DND-41 (cell line): Measurements from ENCODE around the gene CTNNA1.
A peak's percentile ranks its signal among the peaks of the same experiment; 100 is the strongest.

Source experiments
- ATAC-seq: fragments of 200-7000 bp; cut with Tn5 transposase; 3 replicates; pipeline ENCODE4 v1.9.1; 2021; ENCODE audit warnings: low read depth; ENCODE audit not compliant: insufficient read depth
- DNase-seq: peaks from one replicate; pipeline ENCODE4 v3.0.0-alpha.2; 2020
- H2AFZ ChIP-seq: 2 replicates; pipeline ENCODE4 v1.6.0; 2012; ENCODE audit warnings: low read depth, low read length
- H3K27ac ChIP-seq: 2 replicates; pipeline ENCODE4 v1.5.1; 2012; ENCODE audit warnings: low read length, inconsistent platforms
- H3K27me3 ChIP-seq: fragments of 200-600 bp; sonication (generic); 2 replicates; pipeline ENCODE4 v1.6.0; 2012; ENCODE audit warnings: low read length, mild to moderate bottlenecking, inconsistent platforms; ENCODE audit not compliant: insufficient read depth, poor library complexity
- H3K36me3 ChIP-seq: 2 replicates; pipeline ENCODE4 v1.5.1; 2012; ENCODE audit warnings: low read length, inconsistent platforms; ENCODE audit not compliant: insufficient read depth
- H3K4me1 ChIP-seq: 2 replicates; pipeline ENCODE4 v1.5.1; 2012; ENCODE audit warnings: mild to moderate bottlenecking, low read length; ENCODE audit not compliant: insufficient read depth
- H3K4me2 ChIP-seq: 2 replicates; pipeline ENCODE4 v1.6.0; 2012; ENCODE audit warnings: mild to moderate bottlenecking, moderate library complexity, low read length, inconsistent platforms; ENCODE audit not compliant: insufficient read depth
- H3K4me3 ChIP-seq, 2 experiments: fragments of 200-600 bp in 1 of 2; shearing (Covaris generic) in 1 of 2; 2 replicates each; pipeline ENCODE4 v1.5.1; 2012 to 2016; ENCODE audit warnings: inconsistent platforms in 2 of 2, low read length in 2 of 2, mild to moderate bottlenecking in 2 of 2, low read depth in 1 of 2, moderate library complexity in 1 of 2
- H3K79me2 ChIP-seq: 2 replicates; pipeline ENCODE4 v1.6.0; 2012; ENCODE audit warnings: low read length, inconsistent platforms; ENCODE audit not compliant: insufficient read depth
- H3K9ac ChIP-seq: 2 replicates; pipeline ENCODE4 v1.6.0; 2012; ENCODE audit warnings: low read depth, mild to moderate bottlenecking, inconsistent platforms, low read length, moderate library complexity
- H3K9me3 ChIP-seq: 2 replicates; pipeline ENCODE4 v1.5.1; 2012; ENCODE audit warnings: low read length, moderate library complexity, mild to moderate bottlenecking, inconsistent platforms; ENCODE audit not compliant: insufficient read depth, severe bottlenecking
- H4K20me1 ChIP-seq: 2 replicates; pipeline ENCODE4 v1.6.0; 2012; ENCODE audit warnings: low read length; ENCODE audit not compliant: insufficient read depth
- CTCF ChIP-seq: IDR thresholded peaks from 2 replicates; pipeline ENCODE4 v1.5.1; 2012; ENCODE audit warnings: borderline replicate concordance, low read length, moderate library complexity, mild to moderate bottlenecking; ENCODE audit not compliant: poor library complexity, severe bottlenecking; ENCODE audit errors: extremely low read depth
- EZH2 ChIP-seq: IDR thresholded peaks from 3 replicates; pipeline ENCODE4 v1.6.1; 2012; ENCODE audit warnings: borderline replicate concordance, low read depth, mild to moderate bottlenecking, moderate library complexity, low read length, inconsistent platforms; ENCODE audit not compliant: severe bottlenecking

Gene CTNNA1

GRCh38 chr5:138943599-138944173 lies 190.5 kb downstream of the CTNNA1 start:
- DNase-seq = peak; percentile 31
- no peak overlapping the region for H2AFZ ChIP-seq
- peak overlapping the region; percentile 3; the same call in 1 of the 2 replicates for H3K27ac ChIP-seq
- no peaks in the 10 kb centered on the region for H3K27me3 ChIP-seq
- peaks cover 8% of the 10 kb centered on the region; the same call in 1 of the 2 replicates for H3K36me3 ChIP-seq
- H3K4me1 ChIP-seq = no peaks in the 10 kb centered on the region
- peak; percentile 81 for ATAC-seq
- no peak overlapping the region for H3K4me3 ChIP-seq
- no peak overlapping the region for H3K9ac ChIP-seq
- no peak for TF ChIP-seq CTCF
- no peak for TF ChIP-seq EZH2
- H3K9me3 ChIP-seq = no peaks in the 10 kb centered on the region
- no peaks in the 10 kb centered on the region for H3K79me2 ChIP-seq
- H4K20me1 ChIP-seq = no peaks in the 10 kb centered on the region; the same call in 1 of the 2 replicates
- H3K4me2 ChIP-seq = no peak overlapping the region

- H3K27ac ChIP-seq = no peak overlapping the region
- DNase-seq (no peak), ATAC-seq (no peak)
- no peaks in the 10 kb centered on the region for H3K4me1 ChIP-seq
- H3K27me3 ChIP-seq = no peaks in the 10 kb centered on the region
- no peak overlapping the region for H2AFZ ChIP-seq
- no peaks in the 10 kb centered on the region for H3K9me3 ChIP-seq
- TF ChIP-seq CTCF = no peak
- no peak for TF ChIP-seq EZH2
- H3K9ac ChIP-seq = no peak overlapping the region
- peaks cover 8% of the 10 kb centered on the region; the same call in 1 of the 2 replicates for H3K36me3 ChIP-seq
- no peaks in the 10 kb centered on the region; the same call in 1 of the 2 replicates for H4K20me1 ChIP-seq
- no peak overlapping the region for H3K4me2 ChIP-seq
- no peaks in the 10 kb centered on the region for H3K79me2 ChIP-seq
- no peak overlapping the region for H3K4me3 ChIP-seq
These were observed 191.5 kb downstream of the CTNNA1 start for GRCh38 chr5:138944527-138945322.

- ATAC-seq (no peak), DNase-seq (no peak)
- no peaks in the 10 kb centered on the region for H3K4me1 ChIP-seq
- no peak overlapping the region for H3K9ac ChIP-seq
- no peak overlapping the region for H3K4me3 ChIP-seq
- H4K20me1 ChIP-seq = no peaks in the 10 kb centered on the region; the same call in 1 of the 2 replicates
- H3K4me2 ChIP-seq = no peak overlapping the region
- H3K27me3 ChIP-seq = no peaks in the 10 kb centered on the region
- no peaks in the 10 kb centered on the region for H3K9me3 ChIP-seq
- H2AFZ ChIP-seq = no peak overlapping the region
- H3K79me2 ChIP-seq = no peaks in the 10 kb centered on the region
- TF ChIP-seq CTCF (peak; percentile 24), EZH2 (no peak)
- peaks cover 8% of the 10 kb centered on the region; the same call in 1 of the 2 replicates for H3K36me3 ChIP-seq
- H3K27ac ChIP-seq = no peak overlapping the region
These were observed 192.4 kb downstream of the CTNNA1 start for GRCh38 chr5:138945421-138946240.
